Hepatocyte (in vitro differentiated cells): ENCODE results near the gene PLD5. TPM values are rescaled to one million over a fixed set of nuclear protein-coding genes. Genes with fewer than 3 reads are reported as not detected.
"Not testable (repeated sequence)": the region's sequence is repeated elsewhere in the genome, so short reads cannot be mapped to it uniquely, and the experiment has no call there.

Source experiments
- DNase-seq: peaks from one replicate; pipeline ENCODE4 v3.0.0-alpha.2; 2016; ENCODE audit warnings: low spot score
- H2AFZ ChIP-seq: fragments of 200-600 bp; sonication (generic); 2 replicates; pipeline ENCODE4 v1.6.0; 2016; ENCODE audit warnings: antibody characterized with exemption, mild to moderate bottlenecking
- H3K27ac ChIP-seq: fragments of 200-600 bp; sonication (generic); 2 replicates; pipeline ENCODE4 v1.5.1; 2016; ENCODE audit warnings: mild to moderate bottlenecking
- H3K27me3 ChIP-seq: fragments of 200-600 bp; sonication (generic); 2 replicates; pipeline ENCODE4 v1.6.1; 2016
- H3K36me3 ChIP-seq: fragments of 200-600 bp; sonication (generic); replicated peaks from 2 replicates; pipeline ENCODE4 v1.5.1; 2016; ENCODE audit warnings: low read depth; ENCODE audit not compliant: insufficient read depth
- H3K4me1 ChIP-seq: fragments of 200-600 bp; sonication (generic); 2 replicates; pipeline ENCODE4 v1.5.1; 2016; ENCODE audit warnings: mild to moderate bottlenecking, moderate library complexity; ENCODE audit not compliant: insufficient read depth
- H3K4me2 ChIP-seq: fragments of 200-600 bp; sonication (generic); 2 replicates; pipeline ENCODE4 v1.6.0; 2016
- H3K4me3 ChIP-seq: fragments of 200-600 bp; sonication (generic); 2 replicates; pipeline ENCODE4 v1.5.1; 2016; ENCODE audit warnings: mild to moderate bottlenecking
- H3K79me2 ChIP-seq: fragments of 200-600 bp; sonication (generic); 2 replicates; pipeline ENCODE4 v1.6.0; 2017; ENCODE audit warnings: mild to moderate bottlenecking
- H3K9me2 ChIP-seq: fragments of 200-600 bp; sonication (generic); replicated peaks from 2 replicates; pipeline ENCODE4 v1.6.0; 2017; ENCODE audit warnings: mild to moderate bottlenecking; ENCODE audit not compliant: insufficient read depth
- H3K9me3 ChIP-seq: fragments of 200-600 bp; sonication (generic); 2 replicates; pipeline ENCODE4 v1.5.1; 2016; ENCODE audit warnings: low read depth, mild to moderate bottlenecking
- H4K20me1 ChIP-seq: fragments of 200-600 bp; sonication (generic); 2 replicates; pipeline ENCODE4 v1.6.0; 2016; ENCODE audit warnings: mild to moderate bottlenecking; ENCODE audit not compliant: insufficient read depth, poor library complexity, severe bottlenecking
- EZH2 ChIP-seq: fragments of 200-600 bp; sonication (generic); IDR thresholded peaks from 2 replicates; pipeline ENCODE4 v1.6.1; 2016; ENCODE audit warnings: antibody characterized with exemption, mild to moderate bottlenecking, borderline replicate concordance
- EZH2phosphoT487 ChIP-seq: fragments of 200-600 bp; sonication (generic); IDR thresholded peaks from one replicate; pipeline ENCODE4 v1.6.1; 2018; ENCODE audit warnings: antibody characterized with exemption, mild to moderate bottlenecking, low read depth, moderate library complexity; ENCODE audit not compliant: unreplicated experiment, severe bottlenecking
- WGBS: methylation state at CpG from one replicate; pipeline ENCODE4 v1.1.6; 2016; ENCODE audit warnings: low lambda C conversion rate; ENCODE audit errors: missing lambda C conversion rate; 5-methylcytosine and 5-hydroxymethylcytosine counted together
- polyA plus RNA-seq: library from polyadenylated mRNA; unstranded; fragments of >200 nt; fragmentation: Nextera tagmentation; extraction: Ambion mirVana; gene quantifications from 2 replicates; pipeline ENCODE4 v1.2.1, GENCODE V29; 2016
- total RNA-seq: library from RNA; depleted of rRNA; stranded (reverse); fragments of >200 nt; gene quantifications from 2 replicates; pipeline ENCODE4 v1.2.3, GENCODE V29; 2014
- TF ChIP-seq, protein P1 (sequence below): fragments of 200-600 bp; sonication (generic); IDR thresholded peaks from 2 replicates; pipeline ENCODE4 v1.5.1; 2016; ENCODE audit warnings: antibody characterized with exemption, mild to moderate bottlenecking; ENCODE audit not compliant: poor library complexity

PLD5 gene
- total and polyA plus RNA-seq, 2 experiments from 2014 or later: 0.33 to 0.58 TPM

DNA sequence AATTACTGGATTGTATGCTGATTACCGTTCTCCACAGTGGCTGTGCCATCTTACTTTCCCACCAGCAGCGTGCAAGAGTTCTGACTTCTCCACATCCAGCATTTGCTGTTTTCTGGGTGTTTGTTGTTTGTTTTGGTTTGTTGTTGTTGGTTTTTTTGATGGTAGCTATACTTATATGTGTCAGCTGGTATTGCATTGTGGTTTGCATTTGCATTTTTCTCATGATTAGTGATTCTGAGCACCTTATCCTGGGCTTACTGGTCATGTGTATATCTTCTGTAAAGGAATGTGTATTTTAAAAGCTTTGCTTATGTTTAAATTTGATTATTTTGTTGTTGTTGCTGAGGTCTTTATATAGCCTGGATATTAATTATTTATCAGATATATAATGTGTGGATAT, 458.7 kb downstream of the PLD5 start:
- Histone ChIP-seq H3K36me3 (no peaks in the 10 kb centered on the region), H3K9me2 (no peaks in the 10 kb centered on the region), H3K4me3 (no peak overlapping the region), H3K79me2 (no peaks in the 10 kb centered on the region), H3K27me3 (no peaks in the 10 kb centered on the region), H3K9me3 (no peaks in the 10 kb centered on the region), H3K4me1 (no peaks in the 10 kb centered on the region), H4K20me1 (no peaks in the 10 kb centered on the region), H3K4me2 (no peak overlapping the region), H3K27ac (no peak overlapping the region), H2AFZ (no peak overlapping the region)
- WGBS: 94% methylated on average over 2 of the region's 2 CpGs
- TF ChIP-seq EZH2phosphoT487 (no peak), EZH2 (no peak)
- TF ChIP-seq, protein P1, sequence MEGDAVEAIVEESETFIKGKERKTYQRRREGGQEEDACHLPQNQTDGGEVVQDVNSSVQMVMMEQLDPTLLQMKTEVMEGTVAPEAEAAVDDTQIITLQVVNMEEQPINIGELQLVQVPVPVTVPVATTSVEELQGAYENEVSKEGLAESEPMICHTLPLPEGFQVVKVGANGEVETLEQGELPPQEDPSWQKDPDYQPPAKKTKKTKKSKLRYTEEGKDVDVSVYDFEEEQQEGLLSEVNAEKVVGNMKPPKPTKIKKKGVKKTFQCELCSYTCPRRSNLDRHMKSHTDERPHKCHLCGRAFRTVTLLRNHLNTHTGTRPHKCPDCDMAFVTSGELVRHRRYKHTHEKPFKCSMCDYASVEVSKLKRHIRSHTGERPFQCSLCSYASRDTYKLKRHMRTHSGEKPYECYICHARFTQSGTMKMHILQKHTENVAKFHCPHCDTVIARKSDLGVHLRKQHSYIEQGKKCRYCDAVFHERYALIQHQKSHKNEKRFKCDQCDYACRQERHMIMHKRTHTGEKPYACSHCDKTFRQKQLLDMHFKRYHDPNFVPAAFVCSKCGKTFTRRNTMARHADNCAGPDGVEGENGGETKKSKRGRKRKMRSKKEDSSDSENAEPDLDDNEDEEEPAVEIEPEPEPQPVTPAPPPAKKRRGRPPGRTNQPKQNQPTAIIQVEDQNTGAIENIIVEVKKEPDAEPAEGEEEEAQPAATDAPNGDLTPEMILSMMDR: no peak
- DNase-seq: no peak

DNA sequence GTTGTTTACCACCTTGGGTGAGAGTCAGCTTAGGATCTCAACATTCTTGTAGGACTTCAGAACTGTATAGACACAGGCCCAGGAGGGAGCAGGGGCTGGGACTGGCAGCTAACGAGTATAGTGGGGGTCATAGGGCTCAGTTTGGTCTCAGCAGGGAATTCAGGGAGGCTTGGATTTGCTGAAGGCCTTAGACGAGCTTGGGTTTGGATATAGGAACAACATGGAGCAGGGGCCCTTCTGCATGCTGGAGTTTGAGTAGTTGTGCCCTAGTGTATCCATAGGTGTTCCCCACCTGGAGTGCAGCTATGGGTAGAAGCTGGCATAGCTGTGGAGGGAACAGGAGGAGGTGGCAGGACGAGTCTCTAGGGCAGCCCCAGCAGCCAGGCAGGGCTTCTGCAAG, 462.2 kb downstream of the PLD5 start:
- Histone ChIP-seq H3K27me3 (no peaks in the 10 kb centered on the region), H3K36me3 (no peaks in the 10 kb centered on the region), H3K27ac (no peak overlapping the region), H3K9me2 (no peaks in the 10 kb centered on the region), H2AFZ (no peak overlapping the region), H3K79me2 (no peaks in the 10 kb centered on the region), H3K4me2 (no peak overlapping the region), H4K20me1 (no peaks in the 10 kb centered on the region), H3K4me3 (no peak overlapping the region), H3K9me3 (no peaks in the 10 kb centered on the region), H3K4me1 (no peaks in the 10 kb centered on the region)
- no peak for DNase-seq
- 74% methylated on average over 3 of the region's 3 CpGs for WGBS
- TF ChIP-seq, protein P1: no peak
- no peak for TF ChIP-seq EZH2phosphoT487
- no peak for TF ChIP-seq EZH2

DNA sequence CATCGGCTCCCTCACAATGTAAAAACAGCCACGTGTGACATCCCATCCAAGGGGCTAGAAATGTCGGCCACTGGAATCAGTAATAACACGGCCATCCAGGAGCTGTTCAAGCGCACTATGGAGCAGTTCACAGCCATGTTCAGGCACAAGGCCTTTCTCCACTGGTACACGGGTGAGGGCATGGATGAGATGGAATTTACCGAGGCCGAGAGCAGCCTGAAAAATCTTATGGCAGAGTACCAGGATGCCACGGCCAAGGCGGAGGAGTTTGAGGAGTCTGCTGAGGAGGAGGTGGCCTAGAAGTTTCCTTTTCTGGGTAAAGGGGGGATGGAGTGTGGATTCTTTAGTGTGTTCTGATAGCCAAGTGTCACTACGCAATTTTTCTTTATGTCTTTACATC, 464.5 kb downstream of the PLD5 start:
- Histone ChIP-seq H3K4me3 (no peak overlapping the region), H3K79me2 (no peaks in the 10 kb centered on the region), H3K9me2 (no peaks in the 10 kb centered on the region), H3K36me3 (no peaks in the 10 kb centered on the region), H4K20me1 (no peaks in the 10 kb centered on the region), H2AFZ (no peak overlapping the region), H3K27ac (no peak overlapping the region), H3K9me3 (no peaks in the 10 kb centered on the region), H3K27me3 (no peaks in the 10 kb centered on the region), H3K4me1 (no peaks in the 10 kb centered on the region), H3K4me2 (no peak overlapping the region)
- TF ChIP-seq EZH2: no peak
- TF ChIP-seq, protein P1: no peak
- no peak for DNase-seq
- WGBS: 90% methylated on average over 11 of the region's 11 CpGs

DNA sequence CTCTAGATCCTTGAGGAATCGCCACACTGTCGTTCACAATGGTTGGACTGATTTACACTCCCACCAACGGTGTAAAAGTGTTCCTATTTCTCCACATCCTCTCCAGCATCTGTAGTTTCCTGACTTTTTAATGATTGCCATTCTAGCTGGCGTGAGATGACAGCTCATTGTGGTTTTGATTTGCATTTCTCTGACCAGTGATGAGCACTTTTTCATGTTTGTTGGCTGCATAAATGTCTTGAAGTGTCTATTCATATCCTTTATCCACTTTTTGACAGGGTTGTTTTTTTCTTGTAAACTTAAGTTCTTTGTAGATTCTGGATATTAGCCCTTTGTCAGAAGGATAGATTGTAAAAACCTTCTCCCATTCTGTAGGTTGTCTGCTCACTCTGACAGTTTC, 465.9 kb downstream of the PLD5 start:
- WGBS: 91% methylated on average over 4 of the region's 4 CpGs
- H3K4me3 ChIP-seq, H3K27me3 ChIP-seq, DNase-seq, H3K36me3 ChIP-seq, H3K27ac ChIP-seq, H3K9me3 ChIP-seq, H3K4me2 ChIP-seq, H4K20me1 ChIP-seq, H2AFZ ChIP-seq, H3K9me2 ChIP-seq, H3K4me1 ChIP-seq, H3K79me2 ChIP-seq: not testable (repeated sequence)

DNA sequence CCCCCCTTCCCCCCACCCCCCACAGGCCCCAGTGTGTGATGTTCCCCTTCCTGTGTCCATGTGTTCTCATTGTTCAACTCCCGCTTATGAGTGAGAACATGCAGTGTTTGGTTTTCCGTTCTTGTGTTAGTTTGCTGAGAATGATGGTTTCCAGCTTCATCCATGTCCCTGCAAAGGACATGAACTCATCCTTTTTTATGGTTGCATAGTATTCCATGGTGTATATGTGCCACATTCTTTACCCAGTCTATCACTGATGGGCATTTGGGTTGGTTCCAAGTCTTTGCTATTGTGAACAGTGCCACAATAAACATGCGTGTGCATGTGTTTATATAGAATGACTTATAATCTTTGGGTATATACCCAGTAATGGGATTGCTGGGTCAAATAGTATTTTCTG, 466.3 kb downstream of the PLD5 start:
- H3K4me1 ChIP-seq, H3K4me3 ChIP-seq, H3K79me2 ChIP-seq, H3K9me3 ChIP-seq, H3K36me3 ChIP-seq, H3K27me3 ChIP-seq, H2AFZ ChIP-seq, H4K20me1 ChIP-seq, H3K27ac ChIP-seq, H3K4me2 ChIP-seq, DNase-seq, H3K9me2 ChIP-seq: not testable (repeated sequence)
- 87% methylated on average over 3 of the region's 3 CpGs for WGBS
